ENCODE measurements around the gene ANTKMT.
"Not testable (repeated sequence)": the region's sequence is repeated elsewhere in the genome, so short reads cannot be mapped to it uniquely, and the experiment has no call there.

- TF ChIP-seq CTCF (IDR thresholded peaks at IDR 0.05; ENCODE audit: insufficient read depth, low read length, poor library complexity, severe bottlenecking) = peak; percentile 24
- not testable (repeated sequence) for TF ChIP-seq EZH2phosphoT487 (conservative IDR thresholded peaks at IDR 0.05; ENCODE audit: low read length)
These were observed 8.2 kb upstream of the ANTKMT start for GRCh38 chr16:712740-713250.

Measured in SU-DHL-6 (cell line).